LNCaP clone FGC (cell line): ENCODE data around the gene GNA12.

Experiments used
- DNase-seq: peaks from one replicate; pipeline ENCODE4 v3.0.0-alpha.2; 2011; ENCODE audit warnings: low read depth
- H3K4me3 ChIP-seq: 2 replicates; pipeline ENCODE4 v1.5.1; 2011; ENCODE audit warnings: mild to moderate bottlenecking, low read depth, low read length, control low read depth
- CTCF ChIP-seq: IDR thresholded peaks from 2 replicates; pipeline ENCODE4 v1.5.1; 2012; ENCODE audit warnings: mild to moderate bottlenecking; ENCODE audit not compliant: control insufficient read depth, insufficient read depth; ENCODE audit errors: extremely low read depth

Gene GNA12

GRCh38 chr7:2804227-2804763 is 39.8 kb downstream of the GNA12 start:
- TF ChIP-seq CTCF: peak; percentile 16; the same call in 1 of the 2 replicates
- DNase-seq: no peak
- H3K4me3 ChIP-seq: no peak overlapping the region

- H3K4me3 ChIP-seq: peak overlapping the region; percentile 43; the same call in 1 of the 2 replicates
- DNase-seq: no peak
- no peak for TF ChIP-seq CTCF
These were observed 40.4 kb downstream of the GNA12 start for GRCh38 chr7:2803755-2804154.

GRCh38 chr7:2803342-2803692 is 40.8 kb downstream of the GNA12 start:
- no peak for TF ChIP-seq CTCF
- peak overlapping the region; percentile 43 for H3K4me3 ChIP-seq
- DNase-seq: no peak

- DNase-seq: peak; percentile 88
- peak overlapping the region; percentile 43 for H3K4me3 ChIP-seq
- peak; percentile 10; the same call in 1 of the 2 replicates for TF ChIP-seq CTCF
These were observed 41.4 kb downstream of the GNA12 start for GRCh38 chr7:2802504-2803341.

- TF ChIP-seq CTCF: no peak
- peak overlapping the region; percentile 43 for H3K4me3 ChIP-seq
- DNase-seq: no peak
These were observed 42.0 kb downstream of the GNA12 start for GRCh38 chr7:2802101-2802500.

GRCh38 chr7:2800931-2801688 is 43.0 kb downstream of the GNA12 start:
- no peak for DNase-seq
- no peak for TF ChIP-seq CTCF
- H3K4me3 ChIP-seq: no peak overlapping the region
